ENCODE measurements around the gene SORBS2.
A peak's percentile ranks its signal among the peaks of the same experiment; 100 is the strongest.

Gene SORBS2

DNA sequence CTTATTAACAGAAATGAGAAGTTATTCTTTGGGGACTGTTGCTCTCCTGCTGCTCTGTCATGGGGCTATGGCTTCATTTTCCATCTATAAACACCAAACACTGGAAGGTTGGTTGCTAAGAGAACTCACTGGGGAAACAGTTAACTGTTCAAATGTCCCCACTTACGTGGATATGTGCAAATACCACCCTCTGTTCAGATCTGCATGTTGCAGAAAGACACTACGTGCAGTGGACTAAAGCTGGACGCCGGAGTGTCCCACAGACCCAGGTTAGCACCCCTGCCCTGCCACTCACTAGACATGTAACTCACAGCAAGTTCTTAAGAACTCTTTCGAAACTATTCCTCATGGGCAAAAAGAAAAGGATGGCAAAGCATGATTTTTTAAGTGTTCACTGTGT lies 62.1 kb downstream of the SORBS2 start:
- TF ChIP-seq, protein P1, sequence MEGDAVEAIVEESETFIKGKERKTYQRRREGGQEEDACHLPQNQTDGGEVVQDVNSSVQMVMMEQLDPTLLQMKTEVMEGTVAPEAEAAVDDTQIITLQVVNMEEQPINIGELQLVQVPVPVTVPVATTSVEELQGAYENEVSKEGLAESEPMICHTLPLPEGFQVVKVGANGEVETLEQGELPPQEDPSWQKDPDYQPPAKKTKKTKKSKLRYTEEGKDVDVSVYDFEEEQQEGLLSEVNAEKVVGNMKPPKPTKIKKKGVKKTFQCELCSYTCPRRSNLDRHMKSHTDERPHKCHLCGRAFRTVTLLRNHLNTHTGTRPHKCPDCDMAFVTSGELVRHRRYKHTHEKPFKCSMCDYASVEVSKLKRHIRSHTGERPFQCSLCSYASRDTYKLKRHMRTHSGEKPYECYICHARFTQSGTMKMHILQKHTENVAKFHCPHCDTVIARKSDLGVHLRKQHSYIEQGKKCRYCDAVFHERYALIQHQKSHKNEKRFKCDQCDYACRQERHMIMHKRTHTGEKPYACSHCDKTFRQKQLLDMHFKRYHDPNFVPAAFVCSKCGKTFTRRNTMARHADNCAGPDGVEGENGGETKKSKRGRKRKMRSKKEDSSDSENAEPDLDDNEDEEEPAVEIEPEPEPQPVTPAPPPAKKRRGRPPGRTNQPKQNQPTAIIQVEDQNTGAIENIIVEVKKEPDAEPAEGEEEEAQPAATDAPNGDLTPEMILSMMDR (conservative IDR thresholded peaks at IDR 0.05; ENCODE audit: low read depth, low read length), result no peak
- no peak overlapping the region for H3K4me3 ChIP-seq (ENCODE audit: low read depth, low read length)

DNA sequence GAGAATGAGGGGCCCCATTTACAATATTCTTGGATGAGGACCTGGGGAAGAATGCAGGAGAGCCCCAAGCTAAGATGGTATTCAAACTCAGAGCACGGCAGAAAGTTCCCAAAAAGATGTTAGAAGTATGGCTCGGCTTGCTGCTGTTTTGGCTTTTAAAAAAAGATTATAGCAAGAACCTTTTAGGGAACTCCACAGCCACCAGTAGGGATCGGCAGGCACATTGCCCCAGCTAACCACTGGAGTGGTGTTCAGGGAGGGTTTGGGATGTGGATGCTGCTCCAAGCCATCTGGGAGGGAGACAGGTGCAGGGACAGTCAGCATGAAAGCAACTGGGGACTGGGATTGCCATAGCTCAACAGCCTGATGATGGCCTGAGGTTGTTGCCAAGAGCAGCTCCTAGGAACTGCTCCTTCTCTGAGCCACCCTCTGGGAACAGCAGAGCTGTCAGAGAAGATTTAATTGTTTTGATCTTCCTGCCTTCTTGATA lies 63.0 kb downstream of the SORBS2 start:
- no peak for DNase-seq (ENCODE audit: low read depth)
- H3K4me3 ChIP-seq (ENCODE audit: low read depth, low read length), result no peak overlapping the region
- TF ChIP-seq, protein P1 (conservative IDR thresholded peaks at IDR 0.05; ENCODE audit: low read depth, low read length), result no peak

More for the DNA sequence above, 62.1 kb downstream of the SORBS2 start:
- no peak for DNase-seq (ENCODE audit: low read depth)

DNA sequence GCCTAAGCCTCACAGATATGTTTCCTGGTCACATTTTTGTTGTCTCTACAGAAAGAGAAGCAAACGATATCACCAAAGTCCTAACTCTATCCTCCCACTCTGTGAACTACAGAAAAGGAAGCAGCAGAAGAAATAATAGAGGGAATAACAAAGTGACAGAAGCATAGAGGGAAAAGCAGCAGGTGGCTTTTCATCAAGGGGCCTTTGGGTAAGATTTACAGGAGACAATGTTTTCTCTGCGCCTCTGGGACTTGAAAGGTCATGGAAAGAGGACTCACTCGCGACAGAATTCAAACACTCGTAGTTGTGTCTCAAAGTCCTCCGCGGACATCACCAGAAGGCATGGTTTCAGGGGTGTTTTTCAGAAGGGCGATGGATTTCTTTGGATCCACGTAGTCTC lies 66.1 kb downstream of the SORBS2 start:
- TF ChIP-seq, protein P1 (conservative IDR thresholded peaks at IDR 0.05; ENCODE audit: low read depth, low read length), result no peak
- DNase-seq (ENCODE audit: low read depth), result no peak
- no peak overlapping the region for H3K4me3 ChIP-seq (ENCODE audit: low read depth, low read length)

DNA sequence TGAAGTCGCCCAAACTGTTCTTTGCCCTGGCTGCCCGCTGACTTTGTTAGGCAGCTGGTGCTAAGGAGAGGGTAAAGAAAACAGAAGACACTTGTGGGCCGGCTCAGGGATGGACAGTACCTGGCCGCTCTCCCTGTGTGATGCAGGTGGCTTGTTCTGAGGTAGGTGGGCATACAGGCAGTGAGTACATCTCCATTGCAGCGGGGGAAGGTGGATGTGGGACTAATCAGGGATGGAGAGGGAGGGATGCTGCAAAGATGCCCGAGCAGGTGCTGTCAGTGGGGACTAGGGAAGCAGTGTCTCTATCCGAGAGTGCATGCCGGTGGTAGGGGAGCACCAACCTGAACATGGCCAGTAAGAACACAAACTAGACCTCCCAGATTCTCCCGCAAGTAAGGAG lies 67.0 kb downstream of the SORBS2 start:
- H3K4me3 ChIP-seq (ENCODE audit: low read depth, low read length), result no peak overlapping the region
- no peak for DNase-seq (ENCODE audit: low read depth)
- TF ChIP-seq, protein P1 (conservative IDR thresholded peaks at IDR 0.05; ENCODE audit: low read depth, low read length), result no peak

DNA sequence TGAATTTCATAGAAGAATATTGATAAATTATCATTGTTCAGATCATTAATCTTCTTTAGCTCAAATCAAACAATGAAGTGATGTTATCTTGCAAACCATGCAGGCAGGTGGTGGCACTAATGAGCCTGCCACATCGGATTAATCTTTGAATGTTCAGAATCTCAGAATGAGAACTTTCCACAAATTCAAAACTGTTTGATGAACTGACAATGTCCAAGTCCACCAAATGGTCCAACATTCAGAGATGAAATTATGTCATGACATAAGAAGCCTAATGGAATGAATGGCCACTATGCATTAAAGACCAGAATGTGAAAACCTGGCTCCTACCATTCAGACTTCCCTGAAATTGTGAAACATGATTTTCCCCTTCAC lies 67.5 kb downstream of the SORBS2 start:
- H3K4me3 ChIP-seq (ENCODE audit: low read depth, low read length), result no peak overlapping the region
- no peak for DNase-seq (ENCODE audit: low read depth)
- TF ChIP-seq, protein P1 (conservative IDR thresholded peaks at IDR 0.05; ENCODE audit: low read depth, low read length), result no peak

DNA sequence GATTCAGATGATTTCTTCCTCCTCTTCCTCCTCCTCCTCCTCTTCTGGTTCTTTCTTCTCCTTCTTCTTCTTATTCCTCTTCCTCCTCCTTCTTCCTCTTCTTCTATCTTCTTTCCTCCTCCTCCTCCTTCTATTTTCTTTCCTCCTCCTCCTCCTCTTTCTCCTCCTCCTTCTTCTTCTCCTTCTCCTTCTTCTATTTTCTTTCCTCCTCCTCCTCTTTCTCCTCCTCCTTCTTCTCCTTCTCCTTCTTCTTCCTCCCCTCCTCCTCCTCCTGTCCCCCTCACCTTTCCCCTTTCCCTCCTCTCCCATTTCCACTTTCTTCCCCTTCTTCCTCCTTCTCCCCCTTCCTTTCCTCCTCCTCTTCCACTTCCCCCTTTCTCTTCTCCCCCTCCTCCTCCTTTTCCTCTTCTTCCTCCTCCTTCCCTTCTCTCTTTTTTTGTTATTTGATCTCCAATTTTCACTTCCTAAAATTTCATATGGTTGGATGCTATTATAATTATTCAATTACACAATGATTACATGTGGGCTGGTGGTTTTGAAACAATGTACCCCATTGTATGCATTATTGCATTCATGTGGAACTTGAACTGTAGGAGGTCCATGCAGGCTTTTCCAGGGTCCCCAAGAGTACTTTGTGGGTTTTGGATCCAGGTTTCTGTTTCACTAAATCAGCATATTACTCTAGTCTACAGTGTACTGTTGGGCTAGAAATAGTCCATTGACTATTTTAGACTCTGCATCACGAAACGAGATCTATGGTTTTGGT lies 68.1 kb downstream of the SORBS2 start:
- TF ChIP-seq, protein P1 (conservative IDR thresholded peaks at IDR 0.05; ENCODE audit: low read depth, low read length), result no peak
- no peak overlapping the region for H3K4me3 ChIP-seq (ENCODE audit: low read depth, low read length)
- no peak for DNase-seq (ENCODE audit: low read depth)

DNA sequence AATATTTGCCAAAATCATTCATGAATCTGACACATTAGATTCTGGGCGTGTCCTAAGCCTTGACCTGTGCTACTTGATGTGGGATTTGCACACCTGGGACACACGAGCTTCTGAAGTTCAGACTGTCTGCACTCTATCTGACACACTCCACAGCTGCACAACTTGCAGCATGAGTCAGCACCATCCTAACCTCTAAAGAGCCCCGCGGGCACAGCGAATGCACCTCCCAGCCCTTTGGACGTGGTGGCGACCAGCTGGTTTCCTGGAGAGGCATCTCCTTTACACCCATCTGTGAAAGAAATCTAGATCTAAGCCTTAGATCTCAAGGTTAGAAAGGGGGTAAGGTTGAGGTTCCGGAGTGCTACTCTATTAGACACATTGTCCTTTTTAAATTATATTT lies 69.2 kb downstream of the SORBS2 start:
- peak; percentile 57 for DNase-seq (ENCODE audit: low read depth)
- TF ChIP-seq, protein P1 (conservative IDR thresholded peaks at IDR 0.05; ENCODE audit: low read depth, low read length), result no peak
- no peak overlapping the region for H3K4me3 ChIP-seq (ENCODE audit: low read depth, low read length)
